GM12878 (cell line): ENCODE data around the gene ROR2. TPM values are rescaled to one million over a fixed set of nuclear protein-coding genes. Genes with fewer than 3 reads are reported as not detected.
"Not testable (repeated sequence)": the region's sequence is repeated elsewhere in the genome, so short reads cannot be mapped to it uniquely, and the experiment has no call there.

Experiments used
- ATAC-seq: fragments of 200-7000 bp; cut with Tn5 transposase; 3 replicates; pipeline ENCODE4 v1.9.1; 2020; ENCODE audit warnings: mild to moderate bottlenecking, moderate library complexity
- BruUV-seq: library from RNA; stranded (reverse); fragments of 400-500 nt; replicated peaks from 2 replicates; lab custom pipeline; 2021; lab: Mats Ljungman, UMichigan
- CTCF ChIA-PET: fragments of 300-600 bp; sonication (Branson Sonifier 250); formaldehyde crosslinking; extraction: SDS; loops from one replicate; lab custom pipeline; 2021; ENCODE audit warnings: inconsistent platforms; lab: Yijun Ruan, JAX
- POLR2A ChIA-PET: fragments of 350-600 bp; formaldehyde crosslinking; extraction: SDS; loops from one replicate; lab custom pipeline; 2021; ENCODE audit warnings: inconsistent platforms; lab: Charles Lee
- RAD21 ChIA-PET: fragments of 300-600 bp; sonication (Branson Sonifier 250); formaldehyde crosslinking; loops from one replicate; lab custom pipeline; 2023; ENCODE audit warnings: antibody characterized with exemption; ENCODE audit not compliant: unreplicated experiment; lab: Charles Lee
- SMC1A ChIA-PET: fragments of 300-600 bp; sonication (Branson Sonifier 250); formaldehyde crosslinking; loops from one replicate; lab custom pipeline; 2023; ENCODE audit not compliant: unreplicated experiment, uncharacterized antibody; lab: Charles Lee
- DNase-seq: peaks from one replicate; pipeline ENCODE4 v3.0.0-alpha.2; 2011; ENCODE audit warnings: low read depth, low spot score
- FAIRE-seq: peaks from 3 replicates; lab custom pipeline; 2011; peaks lifted over from hg19 to GRCh38; lab: Jason Lieb, UNC
- H2AFZ ChIP-seq: 2 replicates; pipeline ENCODE4 v1.6.0; 2011; ENCODE audit warnings: low read depth, low read length, control low read depth; ENCODE audit not compliant: control insufficient read depth
- H3K27ac ChIP-seq: 2 replicates; pipeline ENCODE4 v1.5.1; 2011; ENCODE audit warnings: control low read depth; ENCODE audit not compliant: control insufficient read depth, insufficient read depth
- H3K27me3 ChIP-seq, 2 experiments: replicated peaks in 1 of 2; 2 replicates each; pipeline versions ENCODE4 v1.6.0 to v1.6.1; 2011; ENCODE audit warnings: low read length in 1 of 2; ENCODE audit not compliant: control insufficient read depth in 2 of 2, insufficient read depth in 2 of 2
- H3K36me3 ChIP-seq, 2 experiments: 2 replicates each; pipeline ENCODE4 v1.5.1; 2011; ENCODE audit warnings: low read length in 1 of 2; ENCODE audit not compliant: control insufficient read depth in 2 of 2, insufficient read depth in 2 of 2
- H3K4me1 ChIP-seq: 2 replicates; pipeline ENCODE4 v1.6.1; 2011; ENCODE audit warnings: mild to moderate bottlenecking, low read length, moderate library complexity, mixed read lengths; ENCODE audit not compliant: control insufficient read depth, insufficient read depth
- H3K4me2 ChIP-seq: 2 replicates; pipeline ENCODE4 v1.6.0; 2011; ENCODE audit warnings: control low read depth; ENCODE audit not compliant: control insufficient read depth, insufficient read depth
- H3K4me3 ChIP-seq: fragments of 200-600 bp; sonication (generic); 2 replicates; pipeline ENCODE4 v1.5.1; 2016
- H3K79me2 ChIP-seq: 2 replicates; pipeline ENCODE4 v1.6.0; 2011; ENCODE audit warnings: low read length; ENCODE audit not compliant: control insufficient read depth, insufficient read depth
- H3K9ac ChIP-seq: 2 replicates; pipeline ENCODE4 v1.8.0; 2011; ENCODE audit warnings: low read length, control low read depth, mixed read lengths; ENCODE audit not compliant: control insufficient read depth, insufficient read depth
- H3K9me3 ChIP-seq: replicated peaks from 3 replicates; pipeline ENCODE4 v1.5.1; 2011; ENCODE audit warnings: mild to moderate bottlenecking, low read length; ENCODE audit not compliant: control insufficient read depth, insufficient read depth
- H4K20me1 ChIP-seq: 2 replicates; pipeline ENCODE4 v1.6.0; 2011; ENCODE audit not compliant: control insufficient read depth, insufficient read depth
- EED ChIP-seq: sonication (generic); IDR thresholded peaks from 2 replicates; pipeline ENCODE4 v1.6.1; 2016; ENCODE audit warnings: antibody characterized with exemption, low read depth
- ESRRA ChIP-seq: IDR thresholded peaks from 2 replicates; pipeline ENCODE4 v1.6.1; 2012; ENCODE audit warnings: mild to moderate bottlenecking, low read length, improper control_type of control experiment
- MLLT1 ChIP-seq: fragments of 450-650 bp; IDR thresholded peaks from 2 replicates; pipeline ENCODE4 v1.6.1; 2016; ENCODE audit warnings: mild to moderate bottlenecking
- SKIL ChIP-seq: fragments of 450-650 bp; IDR thresholded peaks from 2 replicates; pipeline ENCODE4 v1.6.1; 2017; ENCODE audit warnings: mild to moderate bottlenecking, low read depth, inconsistent platforms; ENCODE audit not compliant: poor library complexity, severe bottlenecking
- TCF12 ChIP-seq: IDR thresholded peaks from 2 replicates; pipeline ENCODE4 v1.6.1; 2011; ENCODE audit warnings: low read depth, mild to moderate bottlenecking, low read length
- ZBTB11 ChIP-seq: fragments of 450-650 bp; formaldehyde crosslinking; IDR thresholded peaks from 2 replicates; pipeline ENCODE4 v1.5.0; 2022; ENCODE audit warnings: mild to moderate bottlenecking, missing genetic modification characterization
- WGBS: methylation state at CpG from one replicate; pipeline ENCODE4 v1.1.6; 2016; ENCODE audit warnings: low lambda C conversion rate; ENCODE audit not compliant: insufficient replicate concordance, insufficient coverage; ENCODE audit errors: missing lambda C conversion rate; 5-methylcytosine and 5-hydroxymethylcytosine counted together
- in situ Hi-C: fragments of 300-500 bp; cut with MboI; formaldehyde crosslinking; loops from 9 replicates; pipeline ENCODE4 v1.14.3; 2018; ENCODE audit warnings: mixed read lengths
- intact Hi-C: fragments of 100-400 bp; cut with micrococcal nuclease; formaldehyde crosslinking; loops from one replicate; pipeline ENCODE4 v1.14.2; 2022; ENCODE audit not compliant: unreplicated experiment
- polyA plus RNA-seq, 11 experiments: library from polyadenylated mRNA; depleted of rRNA in 4 of 11; unstranded in 6 of 11; stranded (reverse) in 5 of 11; fragments of >200 nt; fragmentation: Nextera tagmentation in 4 of 11; fragmentation: Illumina TruSeq in 1 of 11; extraction: Ambion mirVana in 4 of 11; extraction: Trizol in 1 of 11; gene quantifications; 1 replicate in 1 of 11; 2 replicates in 10 of 11; pipeline versions ENCODE4 v1.2.1 to v1.2.3, GENCODE V29; 2011 to 2016; ENCODE audit warnings: inconsistent platforms in 2 of 11, missing spikeins in 2 of 11, low read depth in 1 of 11
- total RNA-seq, 4 experiments: library from RNA; depleted of rRNA in 3 of 4; stranded (reverse); fragments of >200 nt in 3 of 4; fragmentation: Illumina TruSeq in 1 of 4; extraction: Trizol in 1 of 4; gene quantifications; 2 replicates each; pipeline versions ENCODE4 v1.2.1 to v1.2.3, GENCODE V29; 2013 to 2021

ROR2 gene
- total and polyA plus RNA-seq, 10 of the 15 experiments (the other 5 are each of a cell fraction or from before 2014, with no cell fraction given): 0.03 to 0.05 TPM; not detected in 8

- no peaks in the 10 kb centered on the region for H3K36me3 ChIP-seq
- no peak for ATAC-seq
- H3K4me1 ChIP-seq: peaks cover 11% of the 10 kb centered on the region
- DNase-seq: no peak
- no peaks in the 10 kb centered on the region for H3K27me3 ChIP-seq
- no peaks in the 10 kb centered on the region for H4K20me1 ChIP-seq
- no peak overlapping the region for H3K9ac ChIP-seq
- WGBS: 57% methylated on average over 1 of the region's 1 CpG
- no peak overlapping the region for H3K4me3 ChIP-seq
- in situ Hi-C loops: no loop called here
- H3K9me3 ChIP-seq: no peaks in the 10 kb centered on the region; the same call in 2 of the 3 replicates
- intact Hi-C loops: no loop called here
- SMC1A ChIA-PET: no interaction called here
- RAD21 ChIA-PET: no interaction called here
- no peak overlapping the region for H3K4me2 ChIP-seq
- no peak overlapping the region for H3K27ac ChIP-seq
- no peak for TF ChIP-seq SKIL
- TF ChIP-seq EED: no peak
- no peak for TF ChIP-seq TCF12
- TF ChIP-seq MLLT1: no peak
- no peak for TF ChIP-seq ESRRA
- TF ChIP-seq ZBTB11: no peak
- POLR2A ChIA-PET: no interaction called here
- no peak overlapping the region for H2AFZ ChIP-seq
- peak; percentile 7 for FAIRE-seq
- CTCF ChIA-PET: no interaction called here
- H3K79me2 ChIP-seq: no peaks in the 10 kb centered on the region
- no TSS peak for BruUV-seq
Measured at GRCh38 chr9:91639054-91639453, 311.0 kb downstream of the ROR2 start.

GRCh38 chr9:91634832-91635231 lies 315.2 kb downstream of the ROR2 start:
- CTCF ChIA-PET, H3K4me2 ChIP-seq, H3K27ac ChIP-seq, H3K9ac ChIP-seq, H3K9me3 ChIP-seq, in situ Hi-C loops, intact Hi-C loops, BruUV-seq, RAD21 ChIA-PET, ATAC-seq, DNase-seq, H4K20me1 ChIP-seq, H3K27me3 ChIP-seq, H3K4me3 ChIP-seq, H3K79me2 ChIP-seq, H3K4me1 ChIP-seq, SMC1A ChIA-PET, POLR2A ChIA-PET, FAIRE-seq, H2AFZ ChIP-seq, H3K36me3 ChIP-seq: not testable (repeated sequence)
- WGBS: 47% methylated on average over 6 of the region's 7 CpGs
